Measurements from ENCODE around the gene ANAPC16.

DNA sequence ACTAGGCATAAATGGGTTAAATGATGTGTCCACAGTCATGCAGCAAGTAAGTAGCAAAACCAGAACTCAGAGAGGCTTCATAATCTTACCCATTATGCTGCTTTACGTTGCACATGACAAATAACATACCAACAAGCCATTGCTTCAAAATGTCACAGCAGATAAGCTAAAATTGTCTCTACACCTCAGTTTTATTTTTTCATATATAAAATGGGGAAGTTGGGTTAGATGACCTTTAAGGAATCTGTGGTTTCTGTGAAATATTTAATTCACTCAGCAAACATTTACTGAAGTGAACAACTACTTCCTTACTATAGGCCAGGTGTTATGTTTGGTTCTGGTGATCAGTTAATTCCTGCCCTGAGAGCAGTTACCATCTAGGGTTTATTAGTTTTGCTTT lies 2.5 kb downstream of the ANAPC16 start:
- TF ChIP-seq, protein P1, sequence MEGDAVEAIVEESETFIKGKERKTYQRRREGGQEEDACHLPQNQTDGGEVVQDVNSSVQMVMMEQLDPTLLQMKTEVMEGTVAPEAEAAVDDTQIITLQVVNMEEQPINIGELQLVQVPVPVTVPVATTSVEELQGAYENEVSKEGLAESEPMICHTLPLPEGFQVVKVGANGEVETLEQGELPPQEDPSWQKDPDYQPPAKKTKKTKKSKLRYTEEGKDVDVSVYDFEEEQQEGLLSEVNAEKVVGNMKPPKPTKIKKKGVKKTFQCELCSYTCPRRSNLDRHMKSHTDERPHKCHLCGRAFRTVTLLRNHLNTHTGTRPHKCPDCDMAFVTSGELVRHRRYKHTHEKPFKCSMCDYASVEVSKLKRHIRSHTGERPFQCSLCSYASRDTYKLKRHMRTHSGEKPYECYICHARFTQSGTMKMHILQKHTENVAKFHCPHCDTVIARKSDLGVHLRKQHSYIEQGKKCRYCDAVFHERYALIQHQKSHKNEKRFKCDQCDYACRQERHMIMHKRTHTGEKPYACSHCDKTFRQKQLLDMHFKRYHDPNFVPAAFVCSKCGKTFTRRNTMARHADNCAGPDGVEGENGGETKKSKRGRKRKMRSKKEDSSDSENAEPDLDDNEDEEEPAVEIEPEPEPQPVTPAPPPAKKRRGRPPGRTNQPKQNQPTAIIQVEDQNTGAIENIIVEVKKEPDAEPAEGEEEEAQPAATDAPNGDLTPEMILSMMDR (conservative IDR thresholded peaks at IDR 0.05 in 1 of 2, IDR thresholded peaks at IDR 0.05 in 1 of 2; ENCODE audit: extremely low read depth in 1 of 2, insufficient read depth in 1 of 2, low read depth in 1 of 2, low read length in 2 of 2) = no peak
- TF ChIP-seq EZH2 (IDR thresholded peaks at IDR 0.05; ENCODE audit: borderline replicate concordance, low read length) = no peak

Data from mammary epithelial cell (primary cell).